Colonic mucosa (tissue), 4 donors: Measurements from ENCODE around the gene ANKRD23. TPM values are rescaled to one million over a fixed set of nuclear protein-coding genes. Genes with fewer than 3 reads are reported as not detected.

Experiments used
- DNase-seq: peaks from one replicate; pipeline ENCODE4 v3.0.0-alpha.2; 2020
- H3K27ac ChIP-seq: fragments of 200-600 bp; one replicate; pipeline ENCODE4 v1.8.0; 2021
- H3K27me3 ChIP-seq: fragments of 200-600 bp; one replicate; pipeline ENCODE4 v1.8.0; 2021
- H3K36me3 ChIP-seq: fragments of 200-600 bp; one replicate; pipeline ENCODE4 v1.8.0; 2021
- H3K4me1 ChIP-seq: fragments of 200-600 bp; one replicate; pipeline ENCODE4 v1.8.0; 2021; ENCODE audit warnings: mild to moderate bottlenecking
- H3K4me3 ChIP-seq: fragments of 200-600 bp; one replicate; pipeline ENCODE4 v1.8.0; 2021
- H3K9ac ChIP-seq, 2 donors: one replicate each; pipeline ENCODE4 v1.7.0; 2013; ENCODE audit warnings: control low read depth in 2 of 2, low read depth in 2 of 2, low read length in 2 of 2
- H3K9me3 ChIP-seq: fragments of 200-600 bp; one replicate; pipeline ENCODE4 v1.8.0; 2021
- CTCF ChIP-seq: fragments of 200-600 bp; IDR thresholded peaks from one replicate; pipeline ENCODE4 v1.8.0; 2022; ENCODE audit warnings: antibody characterized with exemption, mild to moderate bottlenecking
- intact Hi-C: fragments of 100-400 bp; cut with DNase I; formaldehyde crosslinking; loops from one replicate; pipeline ENCODE4 v1.14.1; 2022
- total RNA-seq, 2 donors: library from RNA; stranded (reverse); fragmentation: NEBNext Ultra II Directional in 1 of 2; extraction: Animal tissue kit (Norgen Biotek cat#: 25700) in 1 of 2; gene quantifications; one replicate each; pipeline ENCODE4 v1.2.1, GENCODE V29; 2021
- donor health status: healthy.
- donor health status: DM: no; HTN: no; CAD: no.
- donor health status: DM: no; HTN: no; CAD: no.

ANKRD23 gene
- total RNA-seq, 2 donors from 2014 or later, result 1.4 to 4.1 TPM

DNA sequence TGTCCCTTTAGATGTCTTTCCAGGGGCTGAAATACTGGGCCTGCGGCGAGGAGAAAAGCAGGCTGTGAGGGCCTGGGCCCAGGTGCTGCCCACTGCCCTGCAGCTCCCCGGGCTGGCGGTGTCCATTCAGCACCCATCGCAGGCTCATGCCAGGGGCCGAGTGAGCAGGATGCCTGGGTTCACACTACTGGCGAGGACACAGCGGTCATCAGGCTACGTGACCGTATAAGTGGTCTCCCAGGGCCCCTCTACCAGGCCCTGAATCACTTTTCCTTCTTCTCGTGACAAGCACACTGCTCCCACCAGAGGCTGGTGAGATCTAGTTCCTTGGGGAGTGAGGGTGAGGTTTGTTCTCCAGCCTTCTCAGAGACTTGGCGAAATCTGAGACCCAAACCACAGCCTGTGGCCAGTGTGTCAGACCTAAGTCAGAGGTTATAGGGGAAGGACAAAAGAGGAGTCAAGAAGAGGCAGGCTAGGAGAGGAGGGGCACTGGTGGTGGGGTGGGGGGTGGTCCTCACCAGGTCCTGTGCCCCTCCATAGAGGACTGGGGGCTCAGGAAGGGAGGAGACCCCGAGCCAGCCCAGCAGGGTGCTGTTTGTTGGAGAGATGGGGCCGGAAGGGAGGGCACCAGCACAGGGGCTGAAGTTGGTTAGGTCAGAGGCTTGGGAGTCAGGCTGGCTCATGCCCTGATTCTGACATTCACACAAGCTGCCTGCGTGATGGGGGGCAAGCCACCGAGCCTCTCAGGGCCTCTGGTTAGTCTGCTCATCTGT is 32.6 kb upstream of the ANKRD23 start:
- no peak for DNase-seq
- TF ChIP-seq CTCF, result no peak
- Histone ChIP-seq H3K9me3 (no peaks in the 10 kb centered on the region), H3K4me3 (no peak overlapping the region), H3K27me3 (no peaks in the 10 kb centered on the region), H3K9ac (no peak overlapping the region), H3K27ac (no peak overlapping the region), H3K4me1 (peaks cover 5% of the 10 kb centered on the region), H3K36me3 (no peaks in the 10 kb centered on the region)
- intact Hi-C loops, result no loop called here

GRCh38 chr2:96875498-96876268 is 31.9 kb upstream of the ANKRD23 start:
- no peak for DNase-seq
- Histone ChIP-seq H3K4me3 (no peak overlapping the region), H3K36me3 (no peaks in the 10 kb centered on the region), H3K27me3 (no peaks in the 10 kb centered on the region), H3K9me3 (no peaks in the 10 kb centered on the region), H3K27ac (no peak overlapping the region), H3K4me1 (peaks cover 5% of the 10 kb centered on the region), H3K9ac (no peak overlapping the region)
- intact Hi-C loops, result no loop called here
- TF ChIP-seq CTCF, result no peak

- no peak for DNase-seq
- intact Hi-C loops, result loop anchor here (5.0 kb wide), 1 partner anchor 38 kb away; no protein-coding TSS in a partner anchor
- no peaks in the 10 kb centered on the region for H3K9me3 ChIP-seq
- TF ChIP-seq CTCF, result no peak
- H3K4me1 ChIP-seq, result peaks cover 5% of the 10 kb centered on the region
- H3K36me3 ChIP-seq, result no peaks in the 10 kb centered on the region
- H3K4me3 ChIP-seq, result no peak overlapping the region
- no peak overlapping the region for H3K9ac ChIP-seq
- no peaks in the 10 kb centered on the region for H3K27me3 ChIP-seq
- no peak overlapping the region for H3K27ac ChIP-seq
Observed at GRCh38 chr2:96874198-96874831, 30.5 kb upstream of the ANKRD23 start.

DNA sequence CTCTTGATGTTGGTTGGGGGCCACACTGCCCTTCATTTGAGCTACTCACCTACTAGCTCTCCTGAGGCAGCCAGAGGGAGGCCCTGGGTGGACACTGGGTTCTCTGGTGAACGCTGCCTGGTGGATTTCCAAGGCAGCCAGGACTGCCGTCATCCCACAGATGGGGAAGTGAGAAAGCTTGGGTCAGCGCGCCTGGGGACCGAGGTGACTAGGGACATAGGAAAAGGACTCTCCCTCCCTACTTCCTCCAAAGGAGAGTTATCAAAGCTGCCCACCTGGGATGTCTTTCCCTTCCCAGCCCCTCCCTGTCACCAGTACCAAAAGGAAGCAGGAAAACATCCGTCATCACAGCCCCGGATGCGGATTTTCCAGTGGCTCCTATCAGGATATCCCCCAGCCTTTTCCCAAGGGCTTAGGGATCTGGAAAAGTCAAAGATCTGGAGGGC is 29.9 kb upstream of the ANKRD23 start:
- H3K27me3 ChIP-seq, result no peaks in the 10 kb centered on the region
- peaks cover 5% of the 10 kb centered on the region for H3K4me1 ChIP-seq
- no peak for TF ChIP-seq CTCF
- H3K9me3 ChIP-seq, result no peaks in the 10 kb centered on the region
- H3K27ac ChIP-seq, result no peak overlapping the region
- H3K36me3 ChIP-seq, result no peaks in the 10 kb centered on the region
- intact Hi-C loops, result loop anchor here (5.0 kb wide), 1 partner anchor 39 kb away; no protein-coding TSS in a partner anchor
- H3K4me3 ChIP-seq, result no peak overlapping the region
- no peak overlapping the region for H3K9ac ChIP-seq
- no peak for DNase-seq

DNA sequence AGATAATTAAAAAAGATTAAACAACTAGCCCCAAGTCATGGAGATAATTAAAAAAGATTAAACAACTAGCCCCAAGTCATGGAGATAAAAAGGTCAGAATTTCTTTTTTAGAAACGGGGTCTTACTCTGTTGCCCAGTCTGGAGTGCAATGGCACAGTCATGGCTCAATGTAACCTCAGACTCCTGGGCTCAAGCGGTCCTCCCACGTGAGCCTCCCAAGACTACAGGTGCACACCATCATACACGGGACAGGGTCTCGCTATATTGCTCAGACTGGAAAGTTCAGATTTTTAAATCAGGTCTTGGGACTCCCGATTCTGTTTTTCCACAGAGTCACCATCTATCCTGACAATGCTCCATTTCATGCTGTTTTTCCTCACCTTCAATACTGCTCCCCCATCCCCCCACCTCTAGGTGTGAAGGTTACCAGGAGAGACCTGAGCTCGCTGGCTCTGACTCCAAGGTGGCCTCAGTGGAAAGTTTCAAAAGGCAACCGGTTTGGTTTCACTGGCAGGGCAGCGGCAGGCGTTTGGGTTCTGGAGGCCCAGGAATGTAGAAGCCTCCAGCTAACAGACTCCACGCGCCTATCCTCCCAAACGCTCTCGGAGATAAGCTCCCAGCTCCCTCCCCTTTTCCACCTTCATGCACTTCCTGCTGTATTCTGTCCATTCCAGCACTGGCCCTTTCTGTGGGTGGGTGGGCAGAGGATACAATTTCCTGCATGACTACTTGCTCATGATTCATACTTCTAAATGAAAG is 28.9 kb upstream of the ANKRD23 start:
- Histone ChIP-seq H3K27me3 (no peaks in the 10 kb centered on the region), H3K36me3 (no peaks in the 10 kb centered on the region), H3K4me1 (peaks cover 5% of the 10 kb centered on the region), H3K9me3 (no peaks in the 10 kb centered on the region), H3K4me3 (no peak overlapping the region), H3K9ac (no peak overlapping the region), H3K27ac (no peak overlapping the region)
- intact Hi-C loops, result loop anchor here (5.0 kb wide), 1 partner anchor 40 kb away; no protein-coding TSS in a partner anchor
- TF ChIP-seq CTCF, result no peak
- no peak for DNase-seq
